HEK293 (cell line): ENCODE data around the gene SDF2L1.
A peak's percentile ranks its signal among the peaks of the same experiment; 100 is the strongest.

Experiments used
- BCL11B ChIP-seq: fragments of 450-650 bp; formaldehyde crosslinking; IDR thresholded peaks from 2 replicates; pipeline ENCODE4 v1.5.1; 2016; ENCODE audit warnings: low read depth, missing biosample characterization, missing genetic modification characterization
- CTCF ChIP-seq: fragments of 450-650 bp; formaldehyde crosslinking; IDR thresholded peaks from 2 replicates; pipeline ENCODE4 v1.5.1; 2016; ENCODE audit warnings: missing biosample characterization, missing genetic modification characterization
- EGR2 ChIP-seq: fragments of 450-650 bp; formaldehyde crosslinking; IDR thresholded peaks from 2 replicates; pipeline ENCODE4 v1.5.1; 2016; ENCODE audit warnings: low read depth, missing biosample characterization, missing genetic modification characterization
- GLI4 ChIP-seq: fragments of 450-650 bp; formaldehyde crosslinking; IDR thresholded peaks from 2 replicates; pipeline ENCODE4 v1.5.1; 2016; ENCODE audit warnings: missing biosample characterization, missing genetic modification characterization
- GLIS1 ChIP-seq: fragments of 450-650 bp; formaldehyde crosslinking; IDR thresholded peaks from 2 replicates; pipeline ENCODE4 v1.5.1; 2016; ENCODE audit warnings: missing biosample characterization, missing genetic modification characterization
- GLIS2 ChIP-seq: fragments of 450-650 bp; formaldehyde crosslinking; IDR thresholded peaks from 2 replicates; pipeline ENCODE4 v1.5.1; 2016; ENCODE audit warnings: missing biosample characterization, missing genetic modification characterization
- KLF10 ChIP-seq: fragments of 450-650 bp; IDR thresholded peaks from 2 replicates; pipeline ENCODE4 v1.5.1; 2018; ENCODE audit warnings: missing biosample characterization, mild to moderate bottlenecking, missing genetic modification characterization
- KLF16 ChIP-seq: fragments of 450-650 bp; formaldehyde crosslinking; IDR thresholded peaks from 2 replicates; pipeline ENCODE4 v1.5.1; 2017; ENCODE audit warnings: missing biosample characterization, missing genetic modification characterization
- KLF8 ChIP-seq: fragments of 450-650 bp; formaldehyde crosslinking; IDR thresholded peaks from 2 replicates; pipeline ENCODE4 v1.5.1; 2016; ENCODE audit warnings: missing biosample characterization, missing genetic modification characterization
- OSR2 ChIP-seq: fragments of 450-650 bp; formaldehyde crosslinking; IDR thresholded peaks from 2 replicates; pipeline ENCODE4 v1.5.1; 2016; ENCODE audit warnings: missing biosample characterization, missing genetic modification characterization
- REPIN1 ChIP-seq: fragments of 450-650 bp; formaldehyde crosslinking; IDR thresholded peaks from 2 replicates; pipeline ENCODE4 v1.5.1; 2017; ENCODE audit warnings: missing biosample characterization, missing genetic modification characterization, low read depth
- SP2 ChIP-seq: fragments of 450-650 bp; formaldehyde crosslinking; IDR thresholded peaks from 2 replicates; pipeline ENCODE4 v1.5.1; 2016; ENCODE audit warnings: missing biosample characterization, missing genetic modification characterization
- SP3 ChIP-seq: fragments of 450-650 bp; formaldehyde crosslinking; IDR thresholded peaks from 2 replicates; pipeline ENCODE4 v1.5.1; 2016; ENCODE audit warnings: missing biosample characterization, missing genetic modification characterization
- TSHZ1 ChIP-seq: fragments of 450-650 bp; formaldehyde crosslinking; IDR thresholded peaks from 2 replicates; pipeline ENCODE4 v1.5.1; 2016; ENCODE audit warnings: missing biosample characterization, missing genetic modification characterization, borderline replicate concordance
- WT1 ChIP-seq: fragments of 450-650 bp; formaldehyde crosslinking; IDR thresholded peaks from 2 replicates; pipeline ENCODE4 v1.5.1; 2016; ENCODE audit warnings: missing biosample characterization, missing genetic modification characterization
- ZBTB17 ChIP-seq: fragments of 450-650 bp; formaldehyde crosslinking; IDR thresholded peaks from 2 replicates; pipeline ENCODE4 v1.5.1; 2016; ENCODE audit warnings: missing biosample characterization, missing genetic modification characterization
- ZBTB20 ChIP-seq: fragments of 450-650 bp; formaldehyde crosslinking; IDR thresholded peaks from 2 replicates; pipeline ENCODE4 v1.5.1; 2016; ENCODE audit warnings: missing biosample characterization, missing genetic modification characterization
- ZBTB8A ChIP-seq: fragments of 450-650 bp; formaldehyde crosslinking; IDR thresholded peaks from 2 replicates; pipeline ENCODE4 v1.5.1; 2016; ENCODE audit warnings: missing biosample characterization, missing genetic modification characterization
- ZIC2 ChIP-seq: fragments of 450-650 bp; formaldehyde crosslinking; IDR thresholded peaks from 2 replicates; pipeline ENCODE4 v1.5.1; 2016; ENCODE audit warnings: missing biosample characterization, missing genetic modification characterization
- ZNF19 ChIP-seq: fragments of 450-650 bp; formaldehyde crosslinking; IDR thresholded peaks from 2 replicates; pipeline ENCODE4; 2016; ENCODE audit warnings: missing biosample characterization, missing genetic modification characterization, low read depth
- ZNF214 ChIP-seq: fragments of 450-650 bp; formaldehyde crosslinking; IDR thresholded peaks from 2 replicates; pipeline ENCODE4 v1.5.1; 2017; ENCODE audit warnings: missing biosample characterization, mild to moderate bottlenecking, missing genetic modification characterization, borderline replicate concordance
- ZNF341 ChIP-seq: fragments of 450-650 bp; formaldehyde crosslinking; IDR thresholded peaks from 2 replicates; pipeline ENCODE4; 2016; ENCODE audit warnings: low read depth, missing biosample characterization, missing genetic modification characterization
- ZNF394 ChIP-seq: fragments of 450-650 bp; formaldehyde crosslinking; IDR thresholded peaks from 2 replicates; pipeline ENCODE4 v1.5.1; 2016; ENCODE audit warnings: missing biosample characterization, missing genetic modification characterization, mild to moderate bottlenecking, moderate library complexity, borderline replicate concordance
- ZNF561 ChIP-seq: fragments of 450-650 bp; IDR thresholded peaks from 2 replicates; pipeline ENCODE4 v1.5.1; 2018; ENCODE audit warnings: missing biosample characterization, missing genetic modification characterization, borderline replicate concordance
- ZNF677 ChIP-seq: fragments of 450-650 bp; IDR thresholded peaks from 2 replicates; pipeline ENCODE4 v1.5.0; 2018; ENCODE audit warnings: missing biosample characterization, mild to moderate bottlenecking, missing genetic modification characterization, moderate library complexity
- ZNF701 ChIP-seq: fragments of 450-650 bp; formaldehyde crosslinking; IDR thresholded peaks from 2 replicates; pipeline ENCODE4 v1.5.1; 2016; ENCODE audit warnings: missing biosample characterization, missing genetic modification characterization
- ZNF707 ChIP-seq: fragments of 450-650 bp; formaldehyde crosslinking; IDR thresholded peaks from 2 replicates; pipeline ENCODE4 v1.5.1; 2016; ENCODE audit warnings: missing biosample characterization, missing genetic modification characterization
- ZNF76 ChIP-seq: fragments of 450-650 bp; formaldehyde crosslinking; IDR thresholded peaks from 2 replicates; pipeline ENCODE4; 2016; ENCODE audit warnings: low read depth, missing biosample characterization, missing genetic modification characterization, borderline replicate concordance
- ZSCAN18 ChIP-seq: fragments of 450-650 bp; formaldehyde crosslinking; IDR thresholded peaks from 2 replicates; pipeline ENCODE4 v1.5.1; 2016; ENCODE audit warnings: missing biosample characterization, missing genetic modification characterization
- ZSCAN23 ChIP-seq: fragments of 450-650 bp; formaldehyde crosslinking; IDR thresholded peaks from 2 replicates; pipeline ENCODE4 v1.5.1; 2016; ENCODE audit warnings: missing biosample characterization, missing genetic modification characterization
- ZSCAN30 ChIP-seq: fragments of 450-650 bp; IDR thresholded peaks from 2 replicates; pipeline ENCODE4 v1.5.1; 2018; ENCODE audit warnings: missing biosample characterization, mild to moderate bottlenecking, missing genetic modification characterization, moderate library complexity
- ZSCAN4 ChIP-seq: fragments of 450-650 bp; formaldehyde crosslinking; IDR thresholded peaks from 2 replicates; pipeline ENCODE4 v1.5.1; 2017; ENCODE audit warnings: missing biosample characterization, missing genetic modification characterization

Gene SDF2L1

GRCh38 chr22:21629255-21630149 is 12.6 kb upstream of the SDF2L1 start, which contains the start of gene YDJC (continued):
- TF ChIP-seq ZNF341 (tag by site-specific recombination), result 0 out of 2 replicates have a peak, but pooled peaks have one; percentile 19
- peak; percentile 71; the same call in 1 of the 2 replicates for TF ChIP-seq ZBTB20 (tag by site-specific recombination)
- TF ChIP-seq CTCF, result peak; percentile 91
- TF ChIP-seq ZSCAN18 (tag by site-specific recombination), result no peak
- TF ChIP-seq ZNF76, result peak; percentile 44; the same call in 1 of the 2 replicates
- TF ChIP-seq GLI4 (tag by site-specific recombination), result no peak
- TF ChIP-seq SP3 (tag by site-specific recombination), result peak; percentile 91
- no peak for TF ChIP-seq ZNF19 (tag by site-specific recombination)
- peak; percentile 99 for TF ChIP-seq KLF8 (tag by site-specific recombination)
- TF ChIP-seq GLIS2 (tag by site-specific recombination), result peak; percentile 86
- TF ChIP-seq OSR2 (tag by site-specific recombination), result peak; percentile 81
- peak; percentile 34; the same call in 1 of the 2 replicates for TF ChIP-seq ZSCAN30 (tag by site-specific recombination)
- TF ChIP-seq BCL11B, result peak; percentile 73; the same call in 1 of the 2 replicates
- peak; percentile 67 for TF ChIP-seq EGR2
- TF ChIP-seq ZNF707 (tag by site-specific recombination), result no peak
- TF ChIP-seq ZSCAN4 (tag by site-specific recombination), result no peak
- TF ChIP-seq KLF10 (tag by site-specific recombination), result peak; percentile 64
- TF ChIP-seq REPIN1, result peak; percentile 26; the same call in 1 of the 2 replicates
- TF ChIP-seq ZNF394 (tag by site-specific recombination), result peak; percentile 100
- TF ChIP-seq ZNF214 (tag by site-specific recombination), result no peak
- peak; percentile 32; the same call in 1 of the 2 replicates for TF ChIP-seq WT1 (tag by site-specific recombination)
- TF ChIP-seq ZNF701 (tag by site-specific recombination), result no peak
- no peak for TF ChIP-seq TSHZ1 (tag by site-specific recombination)
- TF ChIP-seq ZBTB17 (tag by site-specific recombination), result peak; percentile 92
- peak; percentile 72 for TF ChIP-seq ZBTB8A (tag by site-specific recombination)
- 0 out of 2 replicates have a peak, but pooled peaks have one; percentile 34 for TF ChIP-seq ZNF677
- TF ChIP-seq SP2, result peak; percentile 84
- peak; percentile 69; the same call in 1 of the 2 replicates for TF ChIP-seq ZSCAN23
- 0 out of 2 replicates have a peak, but pooled peaks have one; percentile 14 for TF ChIP-seq ZNF561 (tag by site-specific recombination)
- TF ChIP-seq GLIS1 (tag by site-specific recombination), result peak; percentile 50
- no peak for TF ChIP-seq ZIC2
- peak; percentile 92 for TF ChIP-seq KLF16 (tag by site-specific recombination)
